HUDEP-2 (cell line): Measurements from ENCODE around the gene FKBP2.

ENCODE experiments used
- DNase-seq, 76 experiments: peaks; one replicate each; lab custom pipeline; 2025; ENCODE audit not compliant: unreplicated experiment in 76 of 76; lab: John Stamatoyannopoulos, UW

Gene FKBP2

DNA sequence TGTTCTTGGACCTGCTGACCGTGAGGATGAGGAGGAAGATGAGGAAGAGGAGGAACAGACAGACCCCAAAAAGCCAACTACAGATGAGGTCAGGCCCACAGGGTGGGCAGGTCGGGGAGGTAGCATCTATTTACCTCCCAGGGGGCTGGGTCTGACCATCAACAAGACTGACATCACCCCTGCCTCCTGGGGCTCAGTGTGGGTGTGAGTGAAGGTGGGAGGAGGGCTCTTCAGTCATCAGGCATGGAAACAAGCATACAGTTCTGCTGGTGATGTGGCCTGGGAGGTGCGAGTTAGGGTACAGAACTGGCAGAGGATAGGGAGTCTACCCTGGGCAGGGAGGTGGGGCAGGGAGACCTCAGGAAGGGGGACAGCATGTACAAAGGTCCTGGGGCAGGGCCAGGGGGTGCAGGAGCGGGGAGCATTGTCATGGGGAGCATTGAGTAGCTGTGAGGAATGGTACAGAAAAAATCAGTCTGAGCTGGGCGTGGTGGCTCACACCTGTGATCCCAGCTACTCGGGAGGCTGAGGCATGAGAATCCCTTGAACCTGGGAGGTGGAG, 19.3 kb downstream of the FKBP2 start:
- no peak for DNase-seq

- DNase-seq: no peak
Observed at GRCh38 chr11:64261556-64262080, 20.7 kb downstream of the FKBP2 start.

GRCh38 chr11:64262271-64263002, 21.5 kb downstream of the FKBP2 start:
- no peak for DNase-seq

GRCh38 chr11:64263021-64263946, 22.4 kb downstream of the FKBP2 start:
- DNase-seq: no peak

- DNase-seq: no peak
Observed at GRCh38 chr11:64263947-64264317, 23.0 kb downstream of the FKBP2 start.

DNA sequence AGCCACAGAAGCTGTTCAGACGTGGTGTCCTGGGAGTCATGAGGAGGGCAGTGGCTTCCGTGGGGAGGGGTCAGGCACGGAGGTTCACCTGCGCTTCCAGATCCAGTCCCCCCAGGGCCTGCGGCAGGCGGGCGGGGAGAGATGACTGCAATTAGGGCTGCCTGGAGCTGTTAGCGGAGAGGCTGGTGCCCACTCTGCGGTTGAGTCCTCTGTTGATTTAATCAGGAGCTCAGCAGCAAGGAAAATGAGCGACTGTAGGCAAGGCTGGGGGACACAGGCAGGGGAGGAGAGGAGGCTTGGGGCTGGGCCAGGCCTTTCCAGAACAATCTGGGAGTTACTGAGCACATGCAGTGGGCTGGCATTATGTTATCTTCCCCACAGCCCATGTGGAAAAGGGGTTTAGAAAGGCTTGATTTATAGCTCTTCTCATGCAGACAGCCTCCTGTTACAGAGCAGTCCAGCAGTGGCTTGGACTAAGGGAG, 23.5 kb downstream of the FKBP2 start:
- DNase-seq: no peak

DNA sequence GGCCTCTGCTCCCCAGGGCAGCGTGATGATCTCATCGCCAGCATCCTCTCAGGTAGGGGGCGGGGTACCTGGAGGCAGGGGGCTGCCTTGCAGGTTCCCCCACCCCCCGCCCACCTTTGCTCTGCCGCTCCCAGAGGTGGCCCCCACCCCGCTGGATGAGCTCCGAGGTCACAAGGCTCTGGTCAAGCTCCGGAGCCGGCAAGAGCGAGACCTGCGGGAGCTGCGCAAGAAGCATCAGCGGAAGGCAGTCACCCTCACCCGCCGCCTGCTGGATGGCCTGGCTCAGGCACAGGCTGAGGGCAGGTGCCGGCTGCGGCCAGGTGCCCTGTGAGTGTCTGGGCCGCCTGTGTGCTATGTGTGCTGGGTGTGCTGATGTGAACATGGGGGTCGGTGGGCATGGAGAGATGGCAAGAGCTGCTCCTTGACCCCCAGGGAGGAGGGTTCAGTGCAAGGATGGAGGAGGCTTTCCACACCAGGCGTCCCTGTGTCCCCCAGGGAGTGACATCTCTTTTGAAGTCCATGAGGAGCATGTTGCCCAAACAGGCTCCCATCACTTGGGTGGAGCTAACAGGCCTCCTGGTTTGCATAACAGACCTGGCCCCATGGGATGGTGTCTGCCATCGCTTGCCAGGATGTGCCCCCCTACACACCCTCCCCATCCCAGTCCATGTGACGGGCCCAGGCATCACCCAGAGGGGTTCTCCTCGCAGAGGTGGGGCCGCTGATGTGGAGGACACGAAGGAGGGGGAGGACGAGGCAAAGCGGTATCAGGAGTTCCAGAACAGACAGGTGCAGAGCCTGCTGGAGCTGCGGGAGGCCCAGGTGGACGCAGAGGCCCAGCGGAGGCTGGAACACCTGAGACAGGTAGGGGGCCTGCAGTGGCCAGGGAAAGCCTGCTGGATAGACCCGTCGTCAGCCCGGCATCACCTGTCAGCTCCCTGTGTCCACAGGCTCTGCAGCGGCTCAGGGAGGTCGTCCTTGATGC, 24.6 kb downstream of the FKBP2 start:
- no peak for DNase-seq

DNA sequence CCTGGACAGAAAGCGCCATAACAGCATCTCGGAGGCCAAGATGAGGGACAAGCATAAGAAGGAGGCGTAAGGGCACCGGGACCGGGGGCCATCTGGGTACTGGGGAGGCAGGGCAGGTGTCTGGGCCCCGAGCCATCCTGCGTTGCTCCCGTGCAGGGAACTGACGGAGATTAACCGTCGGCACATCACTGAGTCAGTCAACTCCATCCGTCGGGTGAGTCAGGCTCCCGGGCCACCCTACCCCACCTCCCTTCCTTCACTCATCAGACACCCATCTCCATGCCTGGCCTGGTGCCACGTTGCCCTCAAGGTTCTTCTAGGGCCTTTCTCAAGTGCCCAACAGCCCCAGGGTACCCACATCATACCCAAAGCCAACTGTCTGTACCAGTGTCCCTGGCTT, 25.4 kb downstream of the FKBP2 start:
- DNase-seq: no peak

GRCh38 chr11:64267207-64267945, 26.5 kb downstream of the FKBP2 start:
- DNase-seq: no peak

- DNase-seq: peak in 45 of 76 experiments; percentile 10 to 63 (median 41)
Observed at GRCh38 chr11:64268025-64268892, 27.4 kb downstream of the FKBP2 start.

- peak in 48 of 76 experiments; percentile 9 to 72 (median 32) for DNase-seq
Observed at GRCh38 chr11:64268893-64269539, 28.1 kb downstream of the FKBP2 start.

DNA sequence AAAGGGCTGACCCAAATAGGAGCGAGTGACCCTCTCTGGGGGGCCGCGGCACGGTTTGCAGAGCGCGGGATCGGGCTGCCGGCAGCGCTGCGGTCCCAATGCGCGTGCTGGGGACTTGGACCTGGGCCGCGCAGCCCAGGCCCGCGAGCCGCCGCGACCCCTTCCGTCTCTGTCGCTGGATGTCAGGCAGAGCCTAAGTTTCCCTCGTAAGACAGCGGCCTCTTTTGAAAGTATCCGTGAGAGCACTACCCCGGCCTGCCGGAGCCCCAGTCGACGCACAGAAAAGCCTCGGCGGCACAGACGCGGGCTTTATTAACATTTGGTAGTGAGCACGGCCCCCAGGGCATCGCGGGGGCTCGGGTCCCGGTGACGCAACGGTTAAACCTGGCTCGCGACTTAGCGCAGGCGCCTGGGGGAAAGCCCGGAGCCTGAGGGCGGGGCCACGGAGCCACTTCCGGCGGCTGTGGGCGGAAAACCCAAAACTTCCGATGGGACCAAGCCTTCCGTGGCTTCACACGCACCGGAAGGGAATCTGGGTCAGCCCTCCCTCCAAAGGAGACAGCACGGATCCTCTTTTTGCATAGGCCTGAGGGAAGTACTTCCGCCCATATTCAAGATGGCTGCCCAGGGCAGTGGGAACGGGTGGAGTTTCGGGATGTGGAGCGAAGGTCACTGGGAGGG, 28.8 kb downstream of the FKBP2 start:
- peak in 75 of 76 experiments; percentile 71 to 99 (median 97) for DNase-seq

GRCh38 chr11:64275031-64275800, 34.3 kb downstream of the FKBP2 start:
- DNase-seq: no peak

- no peak for DNase-seq
Observed at GRCh38 chr11:64275841-64276240, 34.9 kb downstream of the FKBP2 start.

- peak in 42 of 76 experiments; percentile 17 to 66 (median 40) for DNase-seq
Observed at GRCh38 chr11:64276653-64277431, 35.9 kb downstream of the FKBP2 start.
